ENCODE results near the gene BICD2.

BICD2 gene

GRCh38 chr9:92730897-92731296 lies 33.7 kb downstream of the BICD2 start:
- H3K4me2 ChIP-seq (ENCODE audit: low read length): peak overlapping the region; percentile 90
- H3K9me3 ChIP-seq (ENCODE audit: control insufficient read depth, insufficient read depth, low read length): no peaks in the 10 kb centered on the region
- peaks cover 18% of the 10 kb centered on the region for H3F3A ChIP-seq (ENCODE audit: control insufficient read depth, insufficient read depth)
- H3K27ac ChIP-seq (ENCODE audit: low read depth, low read length): peak overlapping the region; percentile 91
- H3K36me3 ChIP-seq (ENCODE audit: control insufficient read depth, low read length): peaks cover 31% of the 10 kb centered on the region
- peaks cover 12% of the 10 kb centered on the region; the same call in 1 of the 2 replicates for H4K20me1 ChIP-seq (ENCODE audit: control insufficient read depth, insufficient read depth, low read depth, low read length)
- H3K4me1 ChIP-seq (ENCODE audit: control insufficient read depth, low read length): peaks cover 97% of the 10 kb centered on the region
- H3K4me3 ChIP-seq (ENCODE audit: low read length): peak overlapping the region; percentile 70; the same call in 1 of the 2 replicates
- no peaks in the 10 kb centered on the region for H3K9me2 ChIP-seq (replicated peaks; ENCODE audit: control insufficient read depth, low read length)
- no peaks in the 10 kb centered on the region for H3K27me3 ChIP-seq (ENCODE audit: control insufficient read depth, low read length)
- TF ChIP-seq, protein P1, sequence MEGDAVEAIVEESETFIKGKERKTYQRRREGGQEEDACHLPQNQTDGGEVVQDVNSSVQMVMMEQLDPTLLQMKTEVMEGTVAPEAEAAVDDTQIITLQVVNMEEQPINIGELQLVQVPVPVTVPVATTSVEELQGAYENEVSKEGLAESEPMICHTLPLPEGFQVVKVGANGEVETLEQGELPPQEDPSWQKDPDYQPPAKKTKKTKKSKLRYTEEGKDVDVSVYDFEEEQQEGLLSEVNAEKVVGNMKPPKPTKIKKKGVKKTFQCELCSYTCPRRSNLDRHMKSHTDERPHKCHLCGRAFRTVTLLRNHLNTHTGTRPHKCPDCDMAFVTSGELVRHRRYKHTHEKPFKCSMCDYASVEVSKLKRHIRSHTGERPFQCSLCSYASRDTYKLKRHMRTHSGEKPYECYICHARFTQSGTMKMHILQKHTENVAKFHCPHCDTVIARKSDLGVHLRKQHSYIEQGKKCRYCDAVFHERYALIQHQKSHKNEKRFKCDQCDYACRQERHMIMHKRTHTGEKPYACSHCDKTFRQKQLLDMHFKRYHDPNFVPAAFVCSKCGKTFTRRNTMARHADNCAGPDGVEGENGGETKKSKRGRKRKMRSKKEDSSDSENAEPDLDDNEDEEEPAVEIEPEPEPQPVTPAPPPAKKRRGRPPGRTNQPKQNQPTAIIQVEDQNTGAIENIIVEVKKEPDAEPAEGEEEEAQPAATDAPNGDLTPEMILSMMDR (IDR thresholded peaks at IDR 0.05; ENCODE audit: low read depth, low read length, poor library complexity, severe bottlenecking): no peak
- TF ChIP-seq EZH2phosphoT487 (IDR thresholded peaks at IDR 0.05; ENCODE audit: borderline replicate concordance, low read length): no peak
- H3K79me2 ChIP-seq (ENCODE audit: control insufficient read depth, low read length): peaks cover 93% of the 10 kb centered on the region

DNA sequence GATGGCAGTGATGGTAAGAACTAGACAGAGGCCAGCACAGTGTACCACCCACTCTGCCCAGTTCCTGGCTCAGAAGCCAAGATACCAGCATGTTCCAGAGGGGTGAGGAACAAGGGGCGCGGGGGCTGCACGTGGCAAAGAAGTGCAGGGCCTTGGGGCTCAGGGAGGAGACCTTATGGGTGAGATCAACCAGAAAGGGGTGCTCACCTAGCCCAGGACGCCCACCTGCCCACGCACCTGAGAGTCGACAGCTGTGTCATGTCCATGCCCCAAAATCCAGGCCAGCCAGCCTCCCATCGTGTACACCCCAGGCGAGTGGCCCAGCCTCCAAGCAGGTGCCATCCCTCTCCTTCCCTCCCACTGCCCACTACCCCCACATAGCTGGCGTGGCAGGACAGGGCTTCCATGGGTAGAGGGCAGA lies 34.9 kb downstream of the BICD2 start:
- H3K9me3 ChIP-seq (ENCODE audit: control insufficient read depth, insufficient read depth, low read length): no peaks in the 10 kb centered on the region
- peaks cover 12% of the 10 kb centered on the region; the same call in 1 of the 2 replicates for H4K20me1 ChIP-seq (ENCODE audit: control insufficient read depth, insufficient read depth, low read depth, low read length)
- H3K4me1 ChIP-seq (ENCODE audit: control insufficient read depth, low read length): peaks cover 97% of the 10 kb centered on the region
- TF ChIP-seq, protein P1 (IDR thresholded peaks at IDR 0.05; ENCODE audit: low read depth, low read length, poor library complexity, severe bottlenecking): peak; percentile 9
- TF ChIP-seq EZH2phosphoT487 (IDR thresholded peaks at IDR 0.05; ENCODE audit: borderline replicate concordance, low read length): no peak
- peak overlapping the region; percentile 70 for H3K4me3 ChIP-seq (ENCODE audit: low read length)
- peaks cover 93% of the 10 kb centered on the region for H3K79me2 ChIP-seq (ENCODE audit: control insufficient read depth, low read length)
- H3F3A ChIP-seq (ENCODE audit: control insufficient read depth, insufficient read depth): peaks cover 18% of the 10 kb centered on the region
- H3K9me2 ChIP-seq (replicated peaks; ENCODE audit: control insufficient read depth, low read length): no peaks in the 10 kb centered on the region
- H3K27me3 ChIP-seq (ENCODE audit: control insufficient read depth, low read length): no peaks in the 10 kb centered on the region
- peak overlapping the region; percentile 91 for H3K27ac ChIP-seq (ENCODE audit: low read depth, low read length)
- H3K36me3 ChIP-seq (ENCODE audit: control insufficient read depth, low read length): peaks cover 43% of the 10 kb centered on the region
- peak overlapping the region; percentile 90 for H3K4me2 ChIP-seq (ENCODE audit: low read length)

DNA sequence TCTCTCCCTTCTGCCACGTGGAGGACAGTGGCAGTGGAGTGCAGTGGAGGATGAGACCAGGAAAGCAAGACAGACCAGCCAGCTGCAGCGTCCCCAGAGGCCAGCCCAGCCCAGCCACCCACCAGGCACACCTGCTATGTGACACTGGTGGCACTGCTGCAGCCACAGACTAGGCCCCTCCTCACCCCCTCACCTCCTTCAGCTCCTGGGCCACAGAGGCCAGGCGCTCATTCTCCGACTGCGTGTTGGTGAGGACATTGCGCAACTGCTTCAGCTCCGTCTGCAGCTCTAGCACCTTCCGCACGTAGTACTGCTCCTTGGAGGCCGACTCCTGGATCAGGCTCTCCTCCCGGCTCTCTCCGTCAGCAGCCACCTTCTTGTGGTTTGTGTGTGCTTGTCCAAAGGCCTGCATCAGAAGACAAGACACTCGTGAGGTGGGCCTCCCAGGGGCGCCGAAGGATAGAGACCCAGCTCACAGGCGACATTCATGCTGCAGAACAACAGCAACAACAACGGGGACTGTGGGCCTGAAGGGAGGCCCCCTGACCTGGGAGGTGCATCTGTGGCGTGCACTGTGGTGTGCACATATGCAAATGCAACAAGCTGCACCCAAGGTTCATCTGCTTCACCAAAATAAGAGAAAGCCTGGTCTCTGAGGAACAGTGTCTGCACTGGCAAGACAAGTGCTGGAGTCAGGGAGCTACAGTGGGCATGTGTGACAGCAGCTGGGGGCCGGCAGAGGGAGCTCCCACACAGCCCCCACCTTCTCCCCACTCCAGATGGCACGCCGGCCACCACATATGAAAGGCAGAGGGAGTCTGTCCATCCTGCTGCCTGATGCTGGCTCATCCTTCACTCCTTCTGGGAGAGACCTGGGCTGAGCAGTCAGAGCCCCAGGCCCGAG lies 35.5 kb downstream of the BICD2 start:
- peaks cover 93% of the 10 kb centered on the region for H3K79me2 ChIP-seq (ENCODE audit: control insufficient read depth, low read length)
- peak overlapping the region; percentile 90 for H3K4me2 ChIP-seq (ENCODE audit: low read length)

More for the DNA sequence above, 35.5 kb downstream of the BICD2 start:
- peaks cover 12% of the 10 kb centered on the region; the same call in 1 of the 2 replicates for H4K20me1 ChIP-seq (ENCODE audit: control insufficient read depth, insufficient read depth, low read depth, low read length)
- H3K4me3 ChIP-seq (ENCODE audit: low read length): peak overlapping the region; percentile 70
- peaks cover 18% of the 10 kb centered on the region for H3F3A ChIP-seq (ENCODE audit: control insufficient read depth, insufficient read depth)
- peak overlapping the region; percentile 91 for H3K27ac ChIP-seq (ENCODE audit: low read depth, low read length)
- no peaks in the 10 kb centered on the region for H3K9me2 ChIP-seq (replicated peaks; ENCODE audit: control insufficient read depth, low read length)
- TF ChIP-seq, protein P1 (IDR thresholded peaks at IDR 0.05; ENCODE audit: low read depth, low read length, poor library complexity, severe bottlenecking): peak; percentile 55
- no peak for TF ChIP-seq EZH2phosphoT487 (IDR thresholded peaks at IDR 0.05; ENCODE audit: borderline replicate concordance, low read length)
- H3K36me3 ChIP-seq (ENCODE audit: control insufficient read depth, low read length): peaks cover 44% of the 10 kb centered on the region
- peaks cover 97% of the 10 kb centered on the region for H3K4me1 ChIP-seq (ENCODE audit: control insufficient read depth, low read length)
- no peaks in the 10 kb centered on the region for H3K9me3 ChIP-seq (ENCODE audit: control insufficient read depth, insufficient read depth, low read length)
- H3K27me3 ChIP-seq (ENCODE audit: control insufficient read depth, low read length): no peaks in the 10 kb centered on the region
